HG03025 (cell line): ENCODE data around the gene IFNA2.
"Not testable (repeated sequence)": the region's sequence is repeated elsewhere in the genome, so short reads cannot be mapped to it uniquely, and the experiment has no call there.

ENCODE experiments used
- ATAC-seq: cut with Tn5 transposase; IDR thresholded peaks from one replicate; pipeline ENCODE4 v1.9.1; 2021; ENCODE audit warnings: mild to moderate bottlenecking, moderate library complexity; ENCODE audit not compliant: unreplicated experiment, low FRiP score

The IFNA2 gene

DNA sequence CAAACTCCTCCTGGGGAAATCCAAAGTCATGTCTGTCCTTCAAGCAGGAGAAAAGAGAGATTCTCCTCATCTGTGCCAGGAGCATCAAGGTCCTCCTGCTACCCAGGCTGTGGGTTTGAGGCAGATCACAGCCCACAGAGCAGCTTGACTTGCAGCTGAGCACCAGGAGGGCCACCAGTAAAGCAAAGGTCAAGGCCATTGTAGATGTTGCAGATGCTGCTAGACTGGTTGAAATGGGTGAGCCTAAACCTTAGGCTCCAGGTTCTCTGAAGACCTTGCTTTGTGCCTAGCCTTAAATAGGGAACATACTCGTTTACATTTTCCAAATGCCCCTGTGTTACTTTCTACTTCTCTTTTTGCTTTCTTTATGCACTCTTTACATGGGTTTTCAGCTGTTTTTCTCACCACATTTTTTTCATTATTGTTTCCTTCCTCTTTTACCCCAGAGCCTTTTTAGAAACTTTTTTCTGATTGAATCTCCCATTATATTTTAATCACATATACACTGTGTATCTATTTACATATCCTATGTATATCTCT is at the start of gene IFNA2:
Gene IFNA2 (minus strand): TSS at position 268 of the 540 bp plus-strand sequence. CDS start 69 bp downstream, at position 199.
- ATAC-seq: no peak

DNA sequence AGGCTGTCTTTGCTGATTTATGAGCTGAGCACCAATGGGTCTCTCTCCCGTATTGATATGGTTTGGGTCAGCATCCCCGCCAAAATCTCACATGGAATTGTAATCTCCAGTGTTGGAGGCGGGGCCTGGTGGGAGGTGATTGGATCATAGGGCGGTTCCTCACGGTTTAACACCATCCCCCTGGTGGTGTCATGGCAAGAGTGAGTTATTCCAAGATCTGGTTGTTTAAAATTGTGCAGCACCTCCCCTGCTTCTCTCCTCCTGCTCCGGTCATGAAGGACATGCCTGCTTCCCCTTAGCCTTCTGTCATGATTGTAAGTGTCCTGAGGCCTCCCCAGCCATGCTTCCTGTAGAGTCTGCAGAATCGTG is 49.8 kb upstream of the IFNA2 start:
- ATAC-seq: not testable (repeated sequence)

DNA sequence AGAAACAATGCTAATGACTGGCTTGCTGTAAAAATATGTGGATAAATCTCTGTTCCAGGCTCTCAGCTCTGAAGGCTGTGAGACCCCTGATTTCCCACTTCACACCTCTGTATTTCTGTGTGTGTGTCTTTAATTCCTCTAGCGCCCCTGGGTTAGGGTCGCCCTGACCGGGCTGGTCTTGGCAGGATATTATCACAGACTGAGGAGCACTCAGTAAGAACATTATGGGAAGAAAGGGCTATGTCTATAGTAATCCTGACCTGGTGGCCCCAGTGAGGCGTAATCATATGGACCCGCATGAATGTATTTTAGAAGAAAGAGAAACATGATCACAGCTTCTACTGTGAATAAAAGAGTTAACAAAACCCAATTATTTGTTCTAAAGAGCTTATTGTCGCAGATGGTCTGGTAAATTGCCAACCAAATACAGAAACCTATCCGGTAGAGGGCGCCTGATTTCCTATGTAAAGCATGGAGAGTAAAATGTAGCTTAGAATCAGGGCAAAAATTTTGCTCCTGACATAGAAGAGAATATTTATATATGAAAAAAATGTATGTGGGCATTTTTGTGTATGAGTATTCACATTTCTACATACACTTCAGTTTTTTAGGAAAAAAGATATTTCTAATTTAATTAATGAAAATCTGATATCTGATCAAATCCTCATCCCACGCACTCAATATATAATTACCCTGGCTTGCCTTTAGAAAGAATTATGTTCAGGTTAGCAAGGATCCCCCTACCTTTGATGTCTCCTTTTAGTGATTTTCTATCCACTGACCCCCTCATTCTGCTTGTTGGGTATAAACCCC is 49.2 kb upstream of the IFNA2 start:
- ATAC-seq: no peak

DNA sequence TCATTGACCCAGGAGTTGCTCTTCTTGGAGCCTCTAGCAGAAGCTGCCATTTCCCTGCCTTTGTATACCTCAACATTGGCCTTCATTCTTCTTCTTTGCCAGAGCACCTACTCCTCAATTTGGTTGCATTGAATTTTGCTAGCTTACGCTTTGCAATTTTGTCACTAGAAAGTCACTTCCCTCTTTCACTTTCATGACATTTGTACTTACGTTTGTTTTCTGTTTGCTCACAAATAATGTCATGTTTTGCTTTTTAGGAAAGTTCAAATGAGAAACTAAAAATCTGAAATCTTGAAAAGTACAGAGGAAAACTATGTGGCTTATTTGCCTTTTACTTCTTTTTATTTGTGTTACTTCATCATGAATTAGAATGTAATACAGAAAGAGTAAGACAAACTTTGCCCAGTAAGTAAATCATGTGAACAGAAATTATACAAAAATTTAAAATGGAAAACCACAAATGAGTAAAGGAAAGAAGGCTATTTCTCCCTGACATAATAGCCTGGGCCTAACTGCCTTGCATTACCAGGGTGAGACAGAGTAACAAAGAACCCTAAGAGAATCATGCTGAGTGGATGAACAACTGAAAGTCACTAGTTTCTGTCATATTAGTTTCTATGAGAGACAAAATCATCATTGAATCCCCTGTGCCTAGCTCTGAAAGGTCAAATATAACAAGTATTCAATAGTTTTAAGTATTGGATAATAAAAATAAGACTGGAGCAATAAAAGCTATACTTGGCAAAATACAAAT is 47.7 kb upstream of the IFNA2 start:
- peak; percentile 61 for ATAC-seq

DNA sequence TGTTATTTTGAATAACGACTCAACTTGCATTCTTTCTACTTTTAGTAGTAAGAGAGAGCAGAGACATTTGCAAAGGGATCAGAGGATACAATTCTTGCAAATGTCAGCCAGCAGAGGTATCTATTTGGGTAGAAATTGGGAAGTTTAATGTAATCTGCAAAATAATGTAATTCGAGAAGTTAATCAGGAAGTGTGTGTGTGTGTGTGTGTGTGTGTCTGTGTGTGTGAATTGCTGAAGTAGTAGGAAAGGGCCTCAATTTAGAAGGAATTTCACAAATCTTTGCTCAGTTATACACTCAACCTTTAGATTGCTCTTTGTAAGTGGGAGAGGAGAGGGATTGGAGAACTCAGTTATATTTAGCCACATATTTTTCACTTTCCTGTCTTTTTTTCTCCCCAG is 44.0 kb upstream of the IFNA2 start:
- no peak for ATAC-seq

DNA sequence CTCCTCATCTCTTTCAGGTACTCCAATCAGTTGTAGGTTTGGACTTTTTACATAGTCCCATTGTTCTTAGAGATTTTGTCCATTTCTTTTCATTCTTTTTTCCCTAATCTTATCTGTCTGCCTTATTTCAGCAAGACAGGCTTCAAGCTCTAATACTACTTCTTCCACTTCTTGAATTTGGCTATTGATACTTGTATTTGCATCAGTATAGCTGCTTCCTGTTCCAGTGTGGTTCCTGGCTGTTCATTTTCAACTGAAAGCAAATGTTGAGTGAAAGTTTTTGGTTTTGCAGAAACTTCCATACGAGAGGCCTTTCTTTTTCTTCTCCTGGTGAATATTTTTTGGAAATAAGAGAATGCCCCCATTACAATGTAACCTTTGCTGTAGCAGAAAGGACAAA is 43.0 kb upstream of the IFNA2 start:
- ATAC-seq: no peak

DNA sequence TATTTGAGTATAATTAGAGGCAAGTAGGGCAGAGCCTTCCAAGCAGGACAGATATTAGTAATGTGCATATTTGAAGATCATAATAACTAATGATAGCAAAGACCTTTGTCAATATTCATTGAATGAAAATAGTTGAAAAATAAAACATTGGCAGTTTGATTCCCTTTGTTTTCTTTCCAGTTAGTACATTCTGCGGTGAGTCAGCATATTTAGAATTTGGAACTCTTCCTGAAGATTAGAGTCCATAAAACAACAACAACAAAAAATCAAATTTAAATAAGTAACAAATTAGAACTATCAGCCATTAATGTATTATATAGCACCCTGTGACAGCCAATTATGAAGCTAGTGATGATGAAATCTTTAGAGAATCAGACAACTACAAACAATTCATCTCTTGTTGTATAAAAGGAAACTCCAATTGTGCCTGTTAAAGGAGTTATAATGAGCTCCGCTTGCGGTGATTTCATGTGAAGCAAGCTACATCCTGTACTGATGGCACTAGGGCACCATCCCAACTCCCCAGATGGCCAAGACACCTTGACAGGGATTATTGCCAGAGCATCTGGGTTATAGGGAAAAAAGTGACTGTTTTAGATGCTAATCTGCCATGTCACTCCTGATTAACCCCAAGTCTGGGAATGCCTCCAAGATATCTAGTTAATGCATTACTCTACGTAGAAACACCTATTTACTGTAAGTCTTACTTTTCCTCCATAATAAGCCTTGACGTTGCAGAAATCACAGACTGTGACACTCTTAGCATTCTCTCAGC is 30.5 kb upstream of the IFNA2 start:
- ATAC-seq: no peak

DNA sequence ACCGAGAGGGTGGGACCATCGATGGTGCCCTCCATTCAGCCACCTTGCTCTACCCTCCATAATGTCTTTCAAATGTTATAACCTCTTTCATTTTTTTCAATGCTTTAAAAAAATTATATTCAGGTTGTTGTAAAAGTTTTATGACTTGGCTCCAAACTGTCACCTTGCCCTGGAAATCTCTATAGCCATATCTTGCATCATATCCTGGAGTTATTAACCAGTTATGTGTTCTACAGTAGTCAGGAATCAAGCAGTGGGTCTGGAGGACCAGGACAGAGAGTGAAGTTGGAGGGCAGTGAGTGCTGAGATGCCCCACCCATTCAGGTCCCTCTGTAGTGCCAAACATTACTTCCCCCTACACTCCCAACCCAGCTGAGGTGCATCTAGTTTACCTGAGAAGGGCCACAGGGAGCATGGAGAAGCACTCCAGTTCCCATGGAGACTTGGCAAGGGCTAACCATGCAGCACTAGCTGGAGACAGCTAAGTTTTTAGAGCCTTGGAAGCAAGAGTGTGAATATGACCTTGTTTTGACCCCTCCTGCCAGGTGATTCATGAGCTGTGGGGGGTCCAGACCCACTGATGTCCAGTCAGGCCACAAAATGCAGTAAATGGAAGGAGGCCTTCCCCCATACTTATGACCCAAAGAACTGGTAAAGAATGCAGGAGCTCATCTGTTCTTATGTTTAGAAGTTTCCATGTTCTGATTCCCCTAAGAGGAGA is 29.2 kb upstream of the IFNA2 start:
- no peak for ATAC-seq

DNA sequence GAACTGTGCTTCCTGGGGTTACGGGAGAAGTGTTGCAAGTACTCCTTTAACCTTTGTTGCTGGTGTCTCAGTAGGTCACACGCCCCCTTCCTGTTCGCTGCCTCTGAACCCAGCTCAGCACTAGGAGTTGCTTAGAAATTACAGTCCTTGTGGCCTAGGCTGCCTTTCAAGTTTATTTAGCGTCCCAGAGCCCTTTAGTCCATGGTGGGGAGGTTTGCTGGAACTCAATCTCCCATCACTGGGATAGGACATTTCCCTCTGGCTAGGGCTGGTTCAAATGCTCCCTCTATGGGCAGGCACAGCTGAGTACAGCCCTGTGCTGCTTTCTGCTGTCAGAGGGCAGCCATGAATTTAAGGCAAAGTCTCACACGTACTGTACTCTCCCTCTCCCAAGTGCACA is 28.4 kb upstream of the IFNA2 start:
- ATAC-seq: no peak

DNA sequence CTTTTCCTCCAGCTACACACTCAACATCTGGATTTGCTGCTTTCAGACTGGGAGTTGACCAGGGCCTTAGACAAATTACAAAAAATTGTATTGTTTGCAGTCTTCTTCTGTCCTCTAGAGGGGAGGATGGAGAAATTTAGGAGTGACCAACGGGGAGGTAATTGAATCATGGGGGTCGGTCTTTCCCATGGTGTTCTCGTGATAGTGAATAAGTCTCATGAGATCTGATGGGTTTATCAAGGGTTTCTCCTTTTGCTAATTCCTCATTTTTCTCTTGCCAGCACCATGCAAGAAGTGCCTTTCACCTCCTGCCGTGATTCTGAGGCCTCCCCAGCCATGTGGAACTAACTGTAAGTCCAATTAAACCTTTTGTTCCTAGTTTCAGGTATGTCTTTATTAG is 28.0 kb upstream of the IFNA2 start:
- ATAC-seq: no peak

DNA sequence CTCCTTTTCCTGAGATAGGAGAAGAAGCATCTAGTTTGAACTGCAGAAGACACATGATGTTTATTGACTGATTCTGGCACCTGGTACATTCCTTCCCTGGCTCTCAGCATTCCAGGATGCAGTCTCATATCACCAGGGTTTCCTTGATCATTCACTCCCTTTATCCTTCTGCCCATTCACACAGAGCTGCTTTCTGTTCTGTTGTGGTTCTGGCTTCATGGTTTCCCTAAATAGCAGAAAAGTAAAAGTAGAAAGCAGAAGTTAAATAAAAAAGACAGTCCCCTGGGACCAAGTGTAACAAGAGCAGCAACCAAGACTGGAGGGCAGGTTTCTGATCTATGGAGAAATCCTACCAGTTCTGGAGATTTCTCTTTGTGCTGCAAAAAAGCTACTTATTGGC is 26.9 kb upstream of the IFNA2 start:
- ATAC-seq: no peak

DNA sequence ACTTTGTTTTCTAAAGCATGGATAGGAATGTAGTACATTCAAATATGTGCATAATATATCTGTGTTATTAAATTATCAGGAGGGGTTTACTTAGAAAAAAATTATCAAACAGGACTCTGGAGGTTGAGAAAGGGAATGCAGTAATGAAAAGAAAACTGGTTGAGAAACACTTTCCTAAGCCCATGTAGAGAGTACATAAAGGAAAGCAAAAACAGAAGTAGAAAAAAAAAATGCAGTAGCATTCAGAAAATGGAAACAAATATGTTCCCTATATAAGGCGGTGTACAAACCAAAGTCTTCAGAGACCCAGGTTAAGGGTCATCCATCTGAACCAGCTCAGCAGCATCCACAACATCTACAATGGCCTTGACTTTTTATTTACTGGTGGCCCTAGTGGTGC is 23.6 kb upstream of the IFNA2 start, which contains the start of gene IFNA8:
Gene IFNA8 (plus strand): TSS at position 301 of the 400 bp plus-strand sequence. CDS start 60 bp downstream, at position 361.
- ATAC-seq: no peak

DNA sequence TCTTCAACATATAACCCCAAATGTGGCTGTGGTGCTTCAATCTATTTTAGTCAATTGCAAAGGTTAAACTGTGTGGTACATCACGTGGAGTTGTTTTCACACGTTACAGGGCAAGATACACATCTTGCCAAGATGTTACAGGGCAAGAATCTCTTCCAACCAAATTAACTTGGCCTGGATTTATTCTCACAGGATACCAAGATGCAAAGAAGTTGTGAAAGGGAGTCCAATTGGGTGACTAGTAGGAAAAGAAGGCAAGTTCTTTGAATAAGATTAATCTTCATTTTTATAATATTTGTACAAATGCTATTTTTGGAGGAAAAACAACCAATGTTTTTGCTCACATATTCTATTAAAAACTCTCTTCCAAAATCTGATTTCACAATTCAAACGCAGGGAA is 18.9 kb upstream of the IFNA2 start:
- no peak for ATAC-seq

DNA sequence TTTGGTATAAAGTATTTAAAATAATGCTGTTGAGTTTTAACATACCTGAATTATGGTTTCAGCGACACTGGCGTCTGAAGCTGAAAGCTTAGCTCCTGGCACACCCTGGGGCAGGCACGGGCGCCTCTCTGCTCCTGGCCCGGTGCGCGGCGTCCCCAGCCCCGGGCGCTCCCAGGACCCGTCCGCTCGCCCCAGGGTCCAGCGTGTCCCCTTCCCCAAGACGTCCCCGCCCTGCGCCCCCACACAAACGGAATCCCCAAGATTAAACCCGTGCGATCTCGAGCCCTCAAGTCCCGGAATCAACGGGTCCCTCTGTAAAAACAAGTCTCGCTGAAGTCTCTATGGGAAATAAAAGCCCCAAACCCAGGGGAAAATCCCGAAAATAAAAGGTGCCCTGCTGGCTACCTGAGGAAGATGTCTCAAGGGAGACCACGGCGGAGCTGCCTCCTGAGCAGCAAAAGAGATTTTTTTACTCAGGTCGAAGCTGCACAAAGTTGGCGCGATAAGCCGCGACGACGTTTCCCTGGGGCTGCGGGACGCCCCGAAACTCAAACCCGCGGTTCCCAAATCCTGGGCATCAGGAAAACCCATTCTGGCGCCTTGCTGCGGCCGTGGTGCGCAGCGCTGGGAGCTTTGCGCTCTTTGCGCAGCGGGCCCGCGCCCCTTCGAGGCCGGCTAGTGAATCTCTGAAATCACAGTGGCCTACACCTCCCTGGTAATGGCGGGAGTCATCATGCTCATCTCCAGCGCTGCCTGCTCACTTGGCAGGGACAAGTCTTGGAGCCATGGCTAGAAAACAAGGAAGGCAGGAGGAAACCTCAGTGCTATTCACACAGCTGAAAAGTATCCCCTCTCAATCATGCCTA is 17.4 kb upstream of the IFNA2 start:
- ATAC-seq: no peak

DNA sequence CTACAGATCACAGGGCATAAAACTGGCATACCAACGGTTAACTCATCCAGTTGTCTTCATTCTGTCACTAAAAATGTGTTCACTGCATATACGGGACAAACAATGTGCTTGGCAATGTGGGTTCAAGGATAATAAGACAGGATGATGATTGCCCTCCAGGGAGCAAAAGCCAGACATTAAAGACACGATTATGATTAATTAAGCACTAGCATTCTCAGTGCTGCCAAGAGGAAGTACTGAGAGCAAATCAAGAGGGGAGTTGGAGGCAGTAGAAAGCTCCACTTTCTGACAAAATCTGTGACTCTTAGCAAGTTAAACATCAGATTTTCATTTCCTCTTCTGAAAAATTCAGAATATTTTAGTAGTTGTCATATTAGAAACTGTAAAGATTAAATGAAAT is 14.8 kb upstream of the IFNA2 start:
- no peak for ATAC-seq

DNA sequence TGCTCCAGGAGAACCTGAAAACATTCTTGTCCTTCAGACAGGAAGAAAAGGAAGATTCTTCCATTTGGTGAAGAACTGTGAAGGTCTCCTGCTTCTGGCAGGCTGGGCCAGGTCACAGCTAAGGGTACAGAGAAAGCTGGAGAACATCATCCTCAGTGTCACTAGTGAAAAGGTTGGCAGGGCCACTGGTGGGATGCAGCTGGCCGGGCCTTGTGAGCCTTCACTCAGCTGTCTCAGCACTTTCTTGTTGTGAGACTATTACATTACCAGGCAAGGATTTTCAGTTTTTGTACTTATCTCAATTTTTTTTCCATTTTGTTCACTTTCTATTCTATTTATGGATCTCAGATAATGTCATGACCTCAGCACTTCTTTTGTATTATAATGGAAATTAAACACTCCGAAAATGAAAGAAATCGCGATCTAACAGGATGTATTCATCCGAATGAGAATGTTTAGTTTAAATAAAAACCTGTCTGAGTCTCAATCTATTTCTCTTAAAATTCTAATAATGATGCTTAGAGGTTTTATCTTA is 13.8 kb upstream of the IFNA2 start:
- ATAC-seq: no peak

DNA sequence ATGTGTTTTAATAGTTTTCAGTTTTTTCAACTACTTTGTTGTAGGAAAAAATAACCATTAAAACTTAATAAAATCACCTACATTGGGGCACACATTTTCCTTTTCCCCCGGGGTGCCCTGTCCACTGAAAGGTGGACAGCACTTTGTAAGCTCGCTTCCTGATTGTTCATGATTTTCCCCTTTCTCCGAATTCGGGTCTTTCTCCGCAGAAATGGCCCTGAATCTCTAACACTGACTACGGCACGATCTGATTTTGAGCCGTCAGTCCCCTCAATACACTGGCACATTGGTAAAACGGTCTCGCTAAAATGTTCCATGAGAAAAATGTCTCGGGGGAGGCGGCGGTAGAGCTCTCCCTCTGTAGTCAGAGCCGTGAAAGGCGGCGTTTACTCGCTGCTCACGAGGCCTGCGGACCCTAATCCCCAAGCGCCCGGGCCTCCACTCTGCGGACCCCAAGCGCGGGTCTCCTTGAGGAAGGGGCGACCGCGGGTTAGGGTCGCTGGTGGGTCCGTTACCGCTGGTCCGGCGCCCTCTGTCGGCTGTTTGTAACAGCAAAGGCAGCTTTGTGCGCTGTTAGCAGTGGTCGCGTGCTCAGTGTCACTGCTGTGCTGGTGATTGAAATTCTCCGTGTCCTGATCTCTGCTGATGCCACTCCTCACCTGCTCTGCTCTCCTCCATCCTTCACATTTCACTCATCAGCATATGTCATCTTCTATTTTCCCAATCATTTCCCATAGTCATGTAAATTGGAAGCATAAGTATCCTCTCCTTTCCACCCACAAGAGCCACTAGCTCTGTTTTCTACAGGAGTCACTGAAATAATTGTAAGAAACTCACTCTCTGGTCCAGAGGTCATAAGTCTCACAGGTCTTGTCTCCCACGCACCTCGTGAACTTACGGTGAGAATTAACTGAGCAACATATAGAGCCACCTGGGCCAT is 10.8 kb upstream of the IFNA2 start:
- peak; percentile 62 for ATAC-seq

DNA sequence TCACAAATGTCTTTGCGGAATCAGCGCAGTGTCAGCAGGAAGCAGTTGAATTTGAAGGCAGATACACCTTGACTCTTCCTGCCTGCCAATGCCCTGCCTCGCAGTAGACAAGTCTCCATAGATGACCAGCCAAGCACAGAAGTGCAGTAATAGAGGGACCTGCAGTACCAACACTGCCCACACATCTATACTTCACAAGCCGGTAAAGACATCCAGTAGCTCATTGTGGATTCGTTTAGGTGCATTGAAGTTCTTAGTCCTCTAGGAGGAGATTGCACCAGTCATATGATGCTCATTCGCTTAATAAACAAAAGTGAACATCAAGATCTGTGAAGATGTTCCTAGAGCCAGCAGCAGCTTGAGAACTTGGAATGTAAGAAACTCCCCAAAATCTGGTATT is 7.1 kb upstream of the IFNA2 start:
- ATAC-seq: no peak
